ENCODE data around the gene CPSF2.

The CPSF2 gene

GRCh38 chr14:92121670-92122350 is at the start of gene CPSF2, which contains the start of gene NDUFB1:
CPSF2 (plus strand) TSS chr14:92121969; CDS start chr14:92130985, 9,016 bp downstream.
NDUFB1 (minus strand) TSS chr14:92121706; CDS start chr14:92117637, 4,069 bp downstream.
- no peak for TF ChIP-seq CTCF (conservative IDR thresholded peaks at IDR 0.05; ENCODE audit: low read depth, low read length)
- peak; percentile 81 for DNase-seq (ENCODE audit: low read depth)
- peak within 1 kb of the TSS; percentile 98 for H3K4me3 ChIP-seq (ENCODE audit: low read depth, low read length)

GRCh38 chr14:92074555-92074954 is 47.2 kb upstream of the CPSF2 start:
- peak; percentile 4 for DNase-seq (ENCODE audit: low read depth)
- no peak for TF ChIP-seq CTCF (conservative IDR thresholded peaks at IDR 0.05; ENCODE audit: low read depth, low read length)
- no peak overlapping the region for H3K4me3 ChIP-seq (ENCODE audit: low read depth, low read length)

GRCh38 chr14:92088494-92088893 is 33.3 kb upstream of the CPSF2 start:
- no peak overlapping the region for H3K4me3 ChIP-seq (ENCODE audit: low read depth, low read length)
- TF ChIP-seq CTCF (conservative IDR thresholded peaks at IDR 0.05; ENCODE audit: low read depth, low read length) = no peak
- DNase-seq (ENCODE audit: low read depth) = no peak

GRCh38 chr14:92093320-92093719 is 28.4 kb upstream of the CPSF2 start:
- peak; percentile 15 for TF ChIP-seq CTCF (conservative IDR thresholded peaks at IDR 0.05; ENCODE audit: low read depth, low read length)
- peak; percentile 3 for DNase-seq (ENCODE audit: low read depth)
- H3K4me3 ChIP-seq (ENCODE audit: low read depth, low read length) = no peak overlapping the region

- no peak overlapping the region for H3K4me3 ChIP-seq (ENCODE audit: low read depth, low read length)
- TF ChIP-seq CTCF (conservative IDR thresholded peaks at IDR 0.05; ENCODE audit: low read depth, low read length) = no peak
- DNase-seq (ENCODE audit: low read depth) = no peak
Measured at GRCh38 chr14:92099802-92100201, 22.0 kb upstream of the CPSF2 start.

- DNase-seq (ENCODE audit: low read depth) = no peak
- no peak for TF ChIP-seq CTCF (conservative IDR thresholded peaks at IDR 0.05; ENCODE audit: low read depth, low read length)
- H3K4me3 ChIP-seq (ENCODE audit: low read depth, low read length) = no peak overlapping the region
Measured at GRCh38 chr14:92103363-92103989, 18.3 kb upstream of the CPSF2 start.

All from choroid plexus epithelial cell (primary cell).